ENCODE measurements around the gene BYSL.

Gene BYSL

DNA sequence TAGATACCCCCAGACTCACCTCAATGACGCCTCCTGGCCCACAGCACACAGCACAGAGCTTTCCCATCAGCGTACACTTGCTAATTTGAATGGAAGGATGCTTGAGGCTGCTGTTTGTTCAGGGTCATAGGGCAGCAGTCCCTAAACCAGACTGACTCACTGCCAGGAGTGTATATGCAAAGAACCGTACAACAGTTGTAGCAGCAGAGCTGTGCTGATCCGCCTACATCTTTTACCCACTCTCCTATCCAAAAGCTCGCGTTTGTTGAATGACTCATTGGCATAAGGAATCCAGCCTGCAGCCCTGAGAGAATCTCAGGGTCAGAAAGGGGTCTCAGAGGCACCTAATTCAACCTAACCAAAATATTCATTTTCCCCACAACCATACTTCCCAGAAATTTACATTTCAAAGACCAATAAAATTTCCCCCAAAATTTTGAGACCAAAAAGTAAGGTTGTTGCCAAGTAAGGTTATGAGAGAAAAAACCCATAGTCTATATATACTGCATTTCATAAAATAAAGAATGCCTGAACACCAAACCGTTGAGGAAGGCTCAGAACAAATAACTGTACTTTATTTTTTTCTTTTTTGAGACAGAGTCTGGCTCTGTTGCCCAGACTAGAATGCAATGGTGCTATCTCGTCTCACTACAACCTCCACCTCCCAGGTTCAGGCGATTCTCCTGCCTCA, 55.6 kb downstream of the BYSL start:
- no peak for DNase-seq (ENCODE audit: low read depth)

Measured in stimulated activated CD8-positive, alpha-beta memory T cell treated with anti-CD3 and anti-CD28 coated beads, Interleukin-7, amount 100 ng/mL, for 24 hours (primary cell).